ENCODE data around the gene PTPMT1. TPM values are rescaled to one million over a fixed set of nuclear protein-coding genes. Genes with fewer than 3 reads are reported as not detected.

Gene PTPMT1
- polyA plus RNA-seq (2011; rRNA removed), result 58.8 and 69.2 TPM in 2 replicates
- 101 and 110 TPM in 2 replicates for polyA plus RNA-seq (2012; cell fraction: cytosol; rRNA removed)
- 51.0 and 55.2 TPM in 2 replicates for polyA plus RNA-seq (2012; cell fraction: nucleus; rRNA removed)
- polyA plus RNA-seq (2017; fragmentation: RNase III; extraction: RNeasy Plus Mini Kit Qiagen cat#74134 plus additional on column Dnase treatment), result 57.0 to 68.2 TPM (median 63.4 TPM) in 3 replicates
- polyA minus RNA-seq (2011; rRNA and poly(A)+ RNA removed), result 23.8 and 31.3 TPM in 2 replicates

GRCh38 chr11:47565340-47566148 is at the start of gene PTPMT1:
TSS of gene PTPMT1 (plus strand) at chr11:47565599. CDS start at chr11:47565623, 24 bp downstream.
- Histone ChIP-seq H3K4me2 (peak within 1 kb of the TSS; percentile 98), H3K27ac (peak within 1 kb of the TSS; percentile 95 to 96), H3K9me3 (no peaks in the 10 kb centered on the region), H3K4me1 (peaks cover 17% of the 10 kb centered on the region), H3K4me3 (peak within 1 kb of the TSS; percentile 92)
- 14% methylated on average over 15 of the region's 86 CpGs for WGBS (ENCODE audit: missing lambda C conversion rate)
- DNase-seq (ENCODE audit: low read depth in 1 of 2, low spot score in 1 of 2), result peak; percentile 55 to 70
- CTCF ChIA-PET, result interaction anchor here (1.1 to 3.4 kb wide), 6 partner anchors 8 to 151 kb away, joined by 3 to 15 read pairs (median 4); partner anchors contain the start of gene CELF1
- POLR2A ChIA-PET, result interaction anchor here (0.6 to 1.9 kb wide), 3 partner anchors 8 to 21 kb away, joined by 3 to 6 read pairs (median 4); partner anchors contain the start of genes FAM180B, KBTBD4 and NDUFS3
- TF ChIP-seq JUN (IDR thresholded peaks at IDR 0.05), result peak; percentile 39 to 77; a peak in 4 of 5 replicates
- TF ChIP-seq HOXB13 (CRISPR knock-in tag; IDR thresholded peaks at IDR 0.05; ENCODE audit: low read depth), result peak; percentile 85
- no peak for TF ChIP-seq NPAS2 (CRISPR knock-in tag; IDR thresholded peaks at IDR 0.05; ENCODE audit: borderline replicate concordance)
- TF ChIP-seq ATOH8 (CRISPR knock-in tag; IDR thresholded peaks at IDR 0.05; ENCODE audit: low read depth), result peak; percentile 74
- TF ChIP-seq TFCP2L1 (CRISPR knock-in tag; IDR thresholded peaks at IDR 0.05), result no peak
- 0 out of 2 replicates have a peak, but pooled peaks have one; percentile 39 for TF ChIP-seq FOXS1 (CRISPR knock-in tag; IDR thresholded peaks at IDR 0.05)
- no peak for TF ChIP-seq RFX5 (IDR thresholded peaks at IDR 0.05)
- TF ChIP-seq TP53 (CRISPR knock-in tag; IDR thresholded peaks at IDR 0.05), result peak; percentile 75
- TF ChIP-seq, protein P1, sequence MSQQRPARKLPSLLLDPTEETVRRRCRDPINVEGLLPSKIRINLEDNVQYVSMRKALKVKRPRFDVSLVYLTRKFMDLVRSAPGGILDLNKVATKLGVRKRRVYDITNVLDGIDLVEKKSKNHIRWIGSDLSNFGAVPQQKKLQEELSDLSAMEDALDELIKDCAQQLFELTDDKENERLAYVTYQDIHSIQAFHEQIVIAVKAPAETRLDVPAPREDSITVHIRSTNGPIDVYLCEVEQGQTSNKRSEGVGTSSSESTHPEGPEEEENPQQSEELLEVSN (IDR thresholded peaks at IDR 0.05; ENCODE audit: borderline replicate concordance, low read depth), result peak; percentile 98
- no peak for TF ChIP-seq BHLHE40 (IDR thresholded peaks at IDR 0.05; ENCODE audit: low read depth, low read length)
- TF ChIP-seq CHD2 (IDR thresholded peaks at IDR 0.05; ENCODE audit: low read length, partially characterized antibody), result peak; percentile 76
- TF ChIP-seq KDM5A (IDR thresholded peaks at IDR 0.05), result peak; percentile 66; the same call in 1 of the 2 replicates
- peak; percentile 77 for TF ChIP-seq HOXB5 (CRISPR knock-in tag; IDR thresholded peaks at IDR 0.05)
- TF ChIP-seq POLR2A (IDR thresholded peaks at IDR 0.05; ENCODE audit: low read length), result peak; percentile 87
- TF ChIP-seq, protein P2, sequence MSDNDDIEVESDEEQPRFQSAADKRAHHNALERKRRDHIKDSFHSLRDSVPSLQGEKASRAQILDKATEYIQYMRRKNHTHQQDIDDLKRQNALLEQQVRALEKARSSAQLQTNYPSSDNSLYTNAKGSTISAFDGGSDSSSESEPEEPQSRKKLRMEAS (IDR thresholded peaks at IDR 0.05), result peak; percentile 94
- TF ChIP-seq BCL3 (IDR thresholded peaks at IDR 0.05), result peak; percentile 75; the same call in 1 of the 3 replicates
- TF ChIP-seq NR3C1 (IDR thresholded peaks at IDR 0.05), result no peak
- TF ChIP-seq EHF (CRISPR knock-in tag; IDR thresholded peaks at IDR 0.05), result peak; percentile 82; the same call in 1 of the 2 replicates
- peak; percentile 77 for TF ChIP-seq REST (IDR thresholded peaks at IDR 0.05)
- TF ChIP-seq PHF8 (IDR thresholded peaks at IDR 0.05; ENCODE audit: borderline replicate concordance, low read depth), result peak; percentile 97
- TF ChIP-seq GATA3 (IDR thresholded peaks at IDR 0.05; ENCODE audit: borderline replicate concordance), result no peak
- FAIRE-seq, result no peak
- ATAC-seq, result peak; percentile 95 to 97

All from A549 (cell line).